Amygdala (tissue), 56 donors: ENCODE measurements around the gene LYPD8.

Experiments used
- DNase-seq, 56 donors: peaks; one replicate each; lab custom pipeline; 2025; lab: John Stamatoyannopoulos, UW

Gene LYPD8

DNA sequence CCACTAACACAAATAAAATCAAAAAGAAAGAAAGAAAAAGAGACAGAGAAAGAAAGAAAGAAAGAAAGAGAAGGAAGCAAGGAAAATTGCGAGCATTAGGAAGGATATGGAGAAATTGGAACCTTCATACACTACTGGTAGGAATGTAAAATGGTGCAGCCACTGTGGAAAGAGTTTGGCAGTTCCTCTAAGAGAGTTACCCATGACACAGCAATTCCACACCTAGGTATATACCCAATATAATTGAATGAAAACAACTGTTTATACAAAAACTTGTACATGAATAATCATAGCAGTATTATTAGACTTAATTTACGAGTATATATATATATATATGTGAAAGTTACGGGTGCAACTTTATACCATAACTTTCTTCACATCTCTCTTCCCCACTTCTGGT is 4.1 kb upstream of the LYPD8 start:
- no peak for DNase-seq

- DNase-seq: no peak
These were observed 2.8 kb upstream of the LYPD8 start for GRCh38 chr1:248758352-248758751.

- no peak for DNase-seq
These were observed 2.2 kb upstream of the LYPD8 start for GRCh38 chr1:248757784-248758195.

DNA sequence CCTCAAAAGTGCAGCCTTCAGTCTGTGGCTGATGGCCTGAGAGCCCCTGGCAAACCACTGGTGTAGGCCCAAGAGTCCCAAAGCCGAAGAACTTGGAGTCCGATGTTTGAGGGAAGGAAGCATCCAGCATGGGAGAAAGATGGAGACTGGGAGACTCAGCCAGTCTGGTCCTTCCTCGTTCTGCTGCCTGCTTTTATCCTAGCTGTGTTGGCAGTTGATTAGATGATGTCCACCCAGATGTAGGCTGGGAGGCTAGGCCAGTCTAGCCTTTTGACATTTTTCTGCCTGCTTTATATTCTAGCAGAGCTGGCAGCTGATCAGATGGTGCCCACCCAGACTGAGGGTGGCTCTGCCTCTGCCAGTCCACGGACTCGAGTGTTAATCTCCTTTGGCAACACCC is 1.1 kb upstream of the LYPD8 start:
- no peak for DNase-seq

- no peak for DNase-seq
These were observed 592 bp upstream of the LYPD8 start for GRCh38 chr1:248756151-248756550.

DNA sequence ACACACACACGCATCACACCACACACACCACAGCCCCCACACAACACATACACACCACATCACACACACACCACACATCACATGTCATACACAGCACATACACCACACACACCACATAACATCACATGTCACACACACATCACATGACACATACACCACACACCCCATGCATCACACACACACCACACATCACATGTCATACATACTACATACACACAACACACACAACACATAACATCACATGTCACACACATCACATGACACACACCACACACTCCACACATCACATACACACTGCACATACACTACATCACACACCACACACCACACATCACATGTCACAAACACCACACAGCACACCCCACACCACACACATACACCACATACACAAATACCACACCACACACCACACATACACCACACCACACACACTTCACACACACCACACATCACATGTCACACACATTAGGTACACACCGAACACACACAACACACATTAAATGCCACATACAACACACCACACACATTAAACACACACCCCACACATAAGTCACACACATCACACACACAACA is 1.8 kb downstream of the LYPD8 start:
- DNase-seq: no peak

GRCh38 chr1:248753029-248753594 is 2.4 kb downstream of the LYPD8 start:
- no peak for DNase-seq

- DNase-seq: no peak
These were observed 3.2 kb downstream of the LYPD8 start for GRCh38 chr1:248752161-248753028.

DNA sequence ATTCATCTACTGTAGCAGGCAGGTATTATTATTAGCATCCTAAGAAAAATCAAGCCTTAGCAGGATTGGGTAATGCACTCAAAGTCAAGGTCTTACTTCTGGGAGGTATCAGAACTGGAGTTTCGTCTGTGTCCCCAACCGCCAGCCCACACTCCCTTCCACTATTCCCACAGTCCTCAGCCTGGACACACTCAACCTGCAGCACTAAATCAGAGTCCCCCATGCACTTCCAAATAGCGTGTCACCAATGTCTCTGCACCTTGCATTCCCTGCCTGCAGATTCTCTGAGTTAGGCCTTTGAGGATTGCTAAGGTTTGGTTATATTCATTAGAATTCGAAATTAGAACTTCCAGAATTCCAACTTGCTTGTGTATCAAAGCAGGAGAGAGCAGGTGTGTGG is 3.9 kb downstream of the LYPD8 start:
- DNase-seq: no peak

- DNase-seq: no peak
These were observed 4.4 kb downstream of the LYPD8 start for GRCh38 chr1:248751142-248751541.

DNA sequence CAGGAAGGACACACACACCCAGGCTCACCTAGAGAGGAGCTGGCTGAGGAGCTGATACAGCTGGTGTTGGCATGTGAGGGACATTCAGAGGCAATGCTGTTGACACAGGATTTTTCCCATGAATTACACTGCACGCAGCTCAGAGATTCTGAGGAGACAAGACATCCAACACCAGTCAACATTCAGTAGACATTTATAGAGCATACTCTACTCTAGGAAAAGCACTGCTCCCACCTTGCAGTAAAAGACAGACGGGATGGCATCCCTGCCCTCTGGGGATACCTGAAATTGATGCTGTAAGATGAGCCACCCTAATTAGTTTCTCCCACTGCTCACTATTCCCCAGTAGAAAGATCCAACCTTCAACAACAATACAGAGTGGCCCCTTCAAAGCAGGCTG is 5.1 kb downstream of the LYPD8 start:
- no peak for DNase-seq

- peak in 18 of 56 donors; percentile 4 to 66 (median 16) for DNase-seq
These were observed 7.3 kb downstream of the LYPD8 start for GRCh38 chr1:248748211-248748610.

- DNase-seq: no peak
These were observed 14.7 kb downstream of the LYPD8 start for GRCh38 chr1:248740876-248741275.

GRCh38 chr1:248739572-248740205 is 15.9 kb downstream of the LYPD8 start:
- no peak for DNase-seq

- no peak for DNase-seq
These were observed 18.1 kb downstream of the LYPD8 start for GRCh38 chr1:248737457-248737856.

DNA sequence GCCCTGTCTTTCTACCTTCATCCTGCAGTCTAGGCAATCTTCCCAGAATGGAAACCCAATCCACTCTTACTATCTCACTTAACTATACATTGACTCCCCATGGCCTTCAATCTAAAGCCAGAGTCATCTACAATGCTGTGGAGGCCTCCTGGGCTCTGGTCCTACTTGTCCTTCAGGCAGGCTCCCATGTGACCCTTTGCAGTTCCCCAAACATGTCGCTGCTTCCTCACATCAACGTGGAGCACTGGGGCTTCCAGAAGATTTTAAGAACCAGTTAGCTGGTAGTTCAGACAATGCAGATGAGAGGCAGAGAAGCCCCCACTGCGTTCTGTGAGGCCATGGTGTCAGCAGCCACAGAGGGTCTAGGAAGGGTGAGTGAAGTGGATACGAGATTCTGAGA is 18.6 kb downstream of the LYPD8 start:
- DNase-seq: no peak

GRCh38 chr1:248733566-248733965 is 22.0 kb downstream of the LYPD8 start:
- no peak for DNase-seq

DNA sequence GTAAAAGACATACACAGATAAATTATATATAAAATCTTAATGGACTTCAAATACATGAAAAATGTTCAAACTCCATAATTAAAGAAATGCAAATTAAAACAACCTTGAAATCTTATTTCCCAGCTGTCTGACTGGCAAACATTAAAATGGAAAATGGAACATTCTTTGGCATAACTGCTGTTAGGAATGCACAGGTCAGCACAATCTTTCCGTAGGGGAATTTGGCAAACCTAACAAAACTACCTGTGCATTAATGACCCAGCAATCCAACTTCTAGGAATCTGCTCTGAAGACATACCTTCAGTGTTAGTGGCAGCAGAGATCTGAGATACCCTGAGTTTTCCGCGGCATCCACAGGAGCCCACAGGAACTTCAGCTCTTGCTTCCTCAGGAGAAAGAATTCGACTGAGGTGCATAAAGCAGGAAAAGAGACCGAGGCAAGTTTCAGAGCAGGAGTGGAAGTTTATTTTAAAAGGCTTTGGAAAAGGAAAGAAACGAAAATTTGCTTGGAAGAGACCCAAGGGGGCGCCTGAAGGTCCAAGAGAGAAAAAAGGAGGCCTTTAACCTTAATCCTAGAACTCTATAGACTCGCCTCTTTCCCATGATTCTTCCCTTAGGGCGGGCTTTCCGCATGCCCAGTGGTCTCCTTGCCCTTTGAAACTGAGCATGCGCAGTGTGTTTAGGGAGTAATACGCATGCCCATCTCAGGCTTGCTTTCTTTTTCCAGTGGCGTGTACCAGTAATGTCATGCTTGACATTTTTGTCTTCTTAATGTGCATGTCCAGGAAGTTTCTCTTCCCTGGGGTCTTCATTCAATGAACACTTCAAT is 24.8 kb downstream of the LYPD8 start:
- no peak for DNase-seq

GRCh38 chr1:248714248-248714647 is 41.3 kb downstream of the LYPD8 start:
- no peak for DNase-seq

DNA sequence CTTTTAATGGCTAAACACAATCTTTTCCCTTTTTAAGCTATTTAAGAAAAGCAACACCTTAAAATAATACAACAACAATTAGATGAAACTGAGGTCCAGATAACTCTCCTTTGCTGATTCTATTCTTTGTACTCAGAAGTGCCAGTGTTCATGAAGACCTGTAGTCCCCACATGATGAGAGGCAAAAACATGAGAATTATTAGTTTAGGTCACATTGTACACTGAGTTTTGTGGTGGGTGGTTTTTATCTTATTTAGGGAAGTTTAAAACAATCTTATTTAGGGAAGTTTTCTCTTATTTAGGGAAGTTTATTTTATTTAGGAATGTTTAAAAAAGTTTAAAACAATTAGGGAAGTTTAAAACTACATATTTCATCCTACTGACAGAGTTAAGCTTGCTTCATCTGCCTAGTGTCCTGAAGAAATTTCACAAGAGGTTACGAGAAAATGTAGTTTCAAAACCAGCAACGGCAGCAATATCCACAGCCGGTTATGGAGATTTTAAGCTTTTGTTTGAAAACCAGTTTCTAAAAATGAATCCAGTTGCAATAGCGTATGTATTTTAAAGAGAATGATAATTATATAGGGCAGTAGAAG is 45.2 kb downstream of the LYPD8 start:
- DNase-seq: no peak
